Progenitor cell of endocrine pancreas (in vitro differentiated cells): ENCODE measurements around the gene HOXC6. TPM values are rescaled to one million over a fixed set of nuclear protein-coding genes. Genes with fewer than 3 reads are reported as not detected.

Experiments used
- DNase-seq: peaks from one replicate; pipeline ENCODE4 v3.0.0; 2021; ENCODE audit warnings: low spot score; ENCODE audit not compliant: unreplicated experiment
- H3K27ac Mint-ChIP-seq: 2 replicates; pipeline ENCODE4 v1.8.0; 2021; ENCODE audit warnings: mild to moderate bottlenecking, moderate library complexity, mixed read lengths
- H3K27me3 Mint-ChIP-seq: 2 replicates; pipeline ENCODE4 v1.8.0; 2021; ENCODE audit warnings: mixed read lengths
- H3K36me3 Mint-ChIP-seq: 2 replicates; pipeline ENCODE4 v1.8.0; 2022; ENCODE audit warnings: mixed read lengths; ENCODE audit not compliant: insufficient read depth
- H3K4me1 Mint-ChIP-seq: 2 replicates; pipeline ENCODE4 v1.8.0; 2021; ENCODE audit warnings: low read depth, mixed read lengths
- H3K4me3 Mint-ChIP-seq: 2 replicates; pipeline ENCODE4 v1.8.0; 2021; ENCODE audit warnings: low read depth, mild to moderate bottlenecking, moderate library complexity, mixed read lengths
- H3K9me3 Mint-ChIP-seq: 2 replicates; pipeline ENCODE4 v1.8.0; 2021; ENCODE audit warnings: low read depth, mixed read lengths
- total RNA-seq: library from RNA; stranded (reverse); gene quantifications from 2 replicates; pipeline ENCODE4 v1.2.1, GENCODE V29; 2021
- TF ChIP-seq, protein P1 (sequence below): fragments of 200-600 bp; sonication (generic); IDR thresholded peaks from one replicate; pipeline ENCODE4 v1.5.0; 2021; ENCODE audit warnings: antibody characterized with exemption, mild to moderate bottlenecking; ENCODE audit not compliant: unreplicated experiment

HOXC6 gene
- total RNA-seq, 1 donor from 2014 or later, result 0.17 TPM

DNA sequence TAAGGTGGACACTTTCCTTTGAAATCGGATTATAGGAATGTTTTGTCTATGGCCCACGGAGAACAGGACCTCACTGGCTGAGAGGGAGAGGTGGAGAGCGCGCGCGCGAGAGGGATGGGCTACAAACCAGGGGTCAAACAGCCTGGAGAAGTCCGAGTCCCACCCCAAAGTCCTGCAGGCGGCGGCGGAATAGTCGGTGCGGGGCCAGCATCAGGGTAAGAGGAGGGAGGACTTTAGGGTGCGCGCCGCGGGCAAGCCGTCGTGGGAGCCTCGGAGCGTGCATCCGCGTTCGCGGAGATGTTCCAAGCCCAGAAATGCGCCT lies 22.7 kb upstream of the HOXC6 start:
- TF ChIP-seq, protein P1, sequence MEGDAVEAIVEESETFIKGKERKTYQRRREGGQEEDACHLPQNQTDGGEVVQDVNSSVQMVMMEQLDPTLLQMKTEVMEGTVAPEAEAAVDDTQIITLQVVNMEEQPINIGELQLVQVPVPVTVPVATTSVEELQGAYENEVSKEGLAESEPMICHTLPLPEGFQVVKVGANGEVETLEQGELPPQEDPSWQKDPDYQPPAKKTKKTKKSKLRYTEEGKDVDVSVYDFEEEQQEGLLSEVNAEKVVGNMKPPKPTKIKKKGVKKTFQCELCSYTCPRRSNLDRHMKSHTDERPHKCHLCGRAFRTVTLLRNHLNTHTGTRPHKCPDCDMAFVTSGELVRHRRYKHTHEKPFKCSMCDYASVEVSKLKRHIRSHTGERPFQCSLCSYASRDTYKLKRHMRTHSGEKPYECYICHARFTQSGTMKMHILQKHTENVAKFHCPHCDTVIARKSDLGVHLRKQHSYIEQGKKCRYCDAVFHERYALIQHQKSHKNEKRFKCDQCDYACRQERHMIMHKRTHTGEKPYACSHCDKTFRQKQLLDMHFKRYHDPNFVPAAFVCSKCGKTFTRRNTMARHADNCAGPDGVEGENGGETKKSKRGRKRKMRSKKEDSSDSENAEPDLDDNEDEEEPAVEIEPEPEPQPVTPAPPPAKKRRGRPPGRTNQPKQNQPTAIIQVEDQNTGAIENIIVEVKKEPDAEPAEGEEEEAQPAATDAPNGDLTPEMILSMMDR, result no peak
- DNase-seq, result no peak
- peaks cover 6% of the 10 kb centered on the region for H3K4me1 Mint-ChIP-seq
- no peak overlapping the region for H3K4me3 Mint-ChIP-seq
- H3K27ac Mint-ChIP-seq, result no peak overlapping the region
- H3K27me3 Mint-ChIP-seq, result peaks cover 98% of the 10 kb centered on the region
- H3K9me3 Mint-ChIP-seq, result no peaks in the 10 kb centered on the region
- no peaks in the 10 kb centered on the region for H3K36me3 Mint-ChIP-seq

GRCh38 chr12:54005853-54006558 lies 22.2 kb upstream of the HOXC6 start:
- no peaks in the 10 kb centered on the region for H3K9me3 Mint-ChIP-seq
- TF ChIP-seq, protein P1, result peak; percentile 97
- H3K4me3 Mint-ChIP-seq, result no peak overlapping the region
- H3K27me3 Mint-ChIP-seq, result peaks cover 98% of the 10 kb centered on the region
- peak; percentile 93 for DNase-seq
- H3K27ac Mint-ChIP-seq, result peak overlapping the region; percentile 12
- H3K36me3 Mint-ChIP-seq, result no peaks in the 10 kb centered on the region
- H3K4me1 Mint-ChIP-seq, result peaks cover 6% of the 10 kb centered on the region

DNA sequence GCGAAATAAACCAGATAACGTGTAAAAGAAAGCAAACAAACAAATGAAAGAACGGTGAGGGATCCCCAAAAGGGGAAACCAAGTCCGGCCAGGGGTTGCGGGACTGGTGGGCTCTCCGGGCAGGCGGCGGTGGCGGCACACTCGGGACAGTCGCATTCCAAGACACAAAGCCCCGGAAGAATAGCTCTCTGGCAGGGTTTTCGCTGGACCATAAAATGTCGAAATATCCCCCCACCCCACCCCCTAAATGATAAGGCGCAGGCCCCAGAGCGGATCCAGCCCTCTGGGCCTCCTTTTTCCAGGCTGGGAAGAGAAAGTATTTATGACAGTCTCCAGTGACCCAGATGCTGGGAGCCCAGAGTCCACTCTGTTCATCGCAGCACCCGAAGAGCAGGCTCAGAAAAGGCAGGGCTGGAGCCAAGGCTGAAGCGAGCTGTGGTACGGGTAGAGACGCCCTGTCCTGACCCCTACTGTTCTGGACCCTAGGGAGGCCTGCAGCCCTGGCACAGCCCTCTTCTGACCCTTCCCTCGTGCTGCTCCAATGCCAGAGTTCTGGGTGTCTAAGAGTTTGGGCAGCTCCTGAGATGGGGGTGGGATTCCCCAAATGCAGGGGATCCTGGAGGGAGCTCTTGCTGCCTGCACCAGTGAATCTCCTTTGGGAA lies 21.6 kb upstream of the HOXC6 start:
- no peak overlapping the region for H3K4me3 Mint-ChIP-seq
- TF ChIP-seq, protein P1, result no peak
- H3K4me1 Mint-ChIP-seq, result peaks cover 6% of the 10 kb centered on the region
- no peaks in the 10 kb centered on the region for H3K9me3 Mint-ChIP-seq
- H3K27ac Mint-ChIP-seq, result peak overlapping the region; percentile 12
- H3K27me3 Mint-ChIP-seq, result peaks cover 98% of the 10 kb centered on the region
- H3K36me3 Mint-ChIP-seq, result no peaks in the 10 kb centered on the region
- no peak for DNase-seq

DNA sequence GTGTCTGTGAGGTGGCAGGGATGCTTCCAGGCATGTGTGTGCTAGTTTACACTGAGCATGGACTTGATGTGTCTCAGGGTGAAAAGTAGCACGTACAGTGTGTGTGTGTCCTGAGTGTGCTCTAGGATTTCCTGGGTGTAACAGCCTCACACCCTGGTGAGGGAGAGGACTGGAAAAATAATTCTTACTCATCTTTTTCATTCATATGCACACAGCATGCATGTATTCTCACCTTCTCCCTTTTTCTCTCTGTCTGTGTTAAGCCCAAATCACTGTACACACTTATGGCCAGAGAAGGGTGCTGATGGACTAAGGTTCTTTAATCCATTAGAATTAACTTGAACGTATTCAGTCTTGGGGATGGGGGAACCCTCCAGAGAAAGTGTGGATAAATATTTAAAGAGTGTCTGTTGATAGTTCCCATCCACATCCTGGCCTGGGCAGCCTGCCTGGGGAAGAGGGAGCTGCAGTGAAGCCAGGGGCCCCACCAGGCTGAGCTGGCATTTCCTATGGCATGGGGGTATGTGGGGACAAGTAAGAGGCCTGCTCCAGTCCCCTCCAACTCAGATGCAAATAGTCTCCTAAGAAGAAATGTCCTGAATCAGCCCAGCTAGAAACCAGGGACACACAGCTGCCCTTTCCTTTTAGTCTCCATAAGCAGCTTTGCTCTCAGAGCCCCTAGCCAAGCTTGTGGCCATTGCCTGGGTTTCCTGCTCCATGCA lies 20.5 kb upstream of the HOXC6 start:
- Mint-ChIP-seq H3K27ac (no peak overlapping the region), H3K9me3 (no peaks in the 10 kb centered on the region), H3K36me3 (no peaks in the 10 kb centered on the region), H3K4me1 (peaks cover 6% of the 10 kb centered on the region), H3K27me3 (peaks cover 98% of the 10 kb centered on the region), H3K4me3 (no peak overlapping the region)
- no peak for DNase-seq
- TF ChIP-seq, protein P1, result no peak

- Mint-ChIP-seq H3K27me3 (peaks cover 98% of the 10 kb centered on the region), H3K27ac (no peak overlapping the region)
Measured at GRCh38 chr12:54008260-54008552, 20.0 kb upstream of the HOXC6 start.

More at GRCh38 chr12:54008260-54008552, 20.0 kb upstream of the HOXC6 start:
- Mint-ChIP-seq H3K4me1 (peaks cover 6% of the 10 kb centered on the region), H3K9me3 (no peaks in the 10 kb centered on the region), H3K36me3 (no peaks in the 10 kb centered on the region), H3K4me3 (no peak overlapping the region)
- TF ChIP-seq, protein P1, result no peak
- DNase-seq, result no peak
